Kasumi-1 (cell line): Measurements from ENCODE around the gene NFATC2.

Source experiments
- DNase-seq, 2 experiments: peaks; one replicate each; lab custom pipeline; 2025; lab: John Stamatoyannopoulos, UW

NFATC2 gene

GRCh38 chr20:51542571-51543421, at the start of gene NFATC2:
NFATC2 (minus strand) TSS chr20:51542719; CDS start chr20:51542499, 220 bp downstream.
- DNase-seq = peak in 1 of 2 experiments; percentile 6

DNA sequence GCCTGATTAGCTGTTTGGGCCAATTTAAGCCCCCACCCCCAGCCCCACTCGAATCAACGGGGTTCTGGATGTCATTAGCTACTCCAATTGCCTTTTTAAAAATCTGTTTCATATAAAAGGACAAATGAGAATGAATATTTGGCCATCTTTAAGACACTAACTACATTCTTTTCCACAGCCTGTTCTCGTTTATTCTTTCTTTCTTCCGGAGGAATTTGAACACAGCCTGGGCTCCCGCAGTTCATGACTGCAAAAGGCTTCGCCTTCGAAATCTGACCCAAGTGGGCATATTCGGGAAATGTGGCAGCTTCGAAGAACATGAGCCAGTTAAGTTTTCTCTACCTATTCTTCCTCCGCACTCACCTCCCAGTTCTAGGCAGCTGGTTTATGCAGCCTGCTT, 49.4 kb upstream of the NFATC2 start:
- no peak for DNase-seq

DNA sequence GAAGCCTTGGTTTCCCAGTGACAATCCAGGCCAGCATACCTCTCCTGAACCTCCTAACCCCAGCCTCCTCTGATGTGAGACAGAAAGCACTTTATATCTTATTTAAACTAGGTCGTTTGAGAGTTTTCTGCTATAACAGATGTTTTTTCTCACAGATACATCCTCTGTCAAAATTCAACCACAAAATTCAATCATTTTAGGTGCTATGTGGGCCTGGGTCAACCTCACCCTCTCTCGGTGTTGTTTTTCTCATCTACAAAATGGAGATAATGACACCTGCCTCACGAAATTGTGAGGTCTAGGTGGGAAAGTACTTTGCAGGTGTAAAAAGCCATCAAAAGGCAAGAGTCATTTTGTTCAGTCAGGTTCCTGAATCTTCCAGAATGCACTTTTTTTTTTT, 46.2 kb upstream of the NFATC2 start:
- DNase-seq = no peak

DNA sequence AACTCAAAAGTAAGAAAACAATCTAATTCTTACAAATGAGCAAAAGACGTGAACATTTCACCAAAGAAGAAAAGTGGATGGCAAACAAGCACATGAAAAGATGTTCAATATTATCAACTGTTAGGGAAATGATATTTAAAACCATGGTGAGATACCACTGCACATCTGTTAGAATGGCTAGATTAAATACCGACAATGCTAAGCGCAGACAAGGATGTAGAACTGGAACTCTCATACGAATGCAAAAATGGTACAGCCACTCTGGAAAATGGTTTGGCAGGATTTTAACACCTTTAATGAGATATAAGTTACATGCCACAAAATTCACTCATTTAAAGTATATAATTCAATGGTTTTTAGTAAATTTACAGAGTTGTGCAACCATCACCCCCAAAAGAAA, 44.6 kb upstream of the NFATC2 start:
- no peak for DNase-seq

- no peak for DNase-seq
Observed at GRCh38 chr20:51586005-51586440, 43.5 kb upstream of the NFATC2 start.

- no peak for DNase-seq
Observed at GRCh38 chr20:51585148-51585547, 42.6 kb upstream of the NFATC2 start.

GRCh38 chr20:51584737-51585136, 42.2 kb upstream of the NFATC2 start:
- peak; percentile 11 to 32 for DNase-seq

- no peak for DNase-seq
Observed at GRCh38 chr20:51584116-51584515, 41.6 kb upstream of the NFATC2 start.

- no peak for DNase-seq
Observed at GRCh38 chr20:51583499-51583898, 41.0 kb upstream of the NFATC2 start.

- DNase-seq = no peak
Observed at GRCh38 chr20:51583073-51583472, 40.6 kb upstream of the NFATC2 start.

- no peak for DNase-seq
Observed at GRCh38 chr20:51581571-51581970, 39.1 kb upstream of the NFATC2 start.

- no peak for DNase-seq
Observed at GRCh38 chr20:51579137-51579536, 36.6 kb upstream of the NFATC2 start.

GRCh38 chr20:51578145-51578459, 35.6 kb upstream of the NFATC2 start:
- DNase-seq = no peak

DNA sequence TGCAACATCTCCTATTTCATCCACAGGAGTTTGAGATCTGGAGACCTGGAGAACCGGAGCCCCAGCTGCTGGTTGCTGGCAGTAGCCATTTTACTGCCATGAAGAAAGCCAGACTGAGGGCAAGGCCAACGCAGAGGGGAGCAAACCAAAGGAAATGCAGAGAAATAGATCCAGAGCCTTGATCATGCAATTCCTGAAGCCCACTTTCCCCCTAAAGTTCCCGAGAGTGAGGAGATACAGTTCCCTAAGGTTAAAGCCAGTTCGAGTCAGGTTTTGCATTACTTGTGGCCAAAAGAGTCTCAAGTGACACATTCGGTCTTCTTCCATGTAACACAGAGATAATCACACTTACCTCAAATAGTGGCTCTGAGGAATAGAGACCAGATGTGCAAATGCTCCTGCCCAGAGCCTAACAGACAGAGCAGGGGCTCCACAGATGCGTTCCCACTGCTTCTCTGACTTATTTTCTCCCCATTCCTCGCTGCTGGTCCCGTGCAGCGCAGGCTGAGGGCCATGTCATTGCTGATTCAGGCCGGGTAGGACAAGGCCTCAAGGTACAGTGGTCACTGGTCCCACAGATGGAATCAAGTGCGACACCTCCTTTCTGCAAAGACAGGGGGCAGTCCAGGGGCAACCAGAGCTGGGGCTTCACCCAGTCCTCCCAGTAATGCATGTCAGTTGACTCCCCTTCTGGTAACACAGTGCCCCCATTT, 35.1 kb upstream of the NFATC2 start:
- no peak for DNase-seq

DNA sequence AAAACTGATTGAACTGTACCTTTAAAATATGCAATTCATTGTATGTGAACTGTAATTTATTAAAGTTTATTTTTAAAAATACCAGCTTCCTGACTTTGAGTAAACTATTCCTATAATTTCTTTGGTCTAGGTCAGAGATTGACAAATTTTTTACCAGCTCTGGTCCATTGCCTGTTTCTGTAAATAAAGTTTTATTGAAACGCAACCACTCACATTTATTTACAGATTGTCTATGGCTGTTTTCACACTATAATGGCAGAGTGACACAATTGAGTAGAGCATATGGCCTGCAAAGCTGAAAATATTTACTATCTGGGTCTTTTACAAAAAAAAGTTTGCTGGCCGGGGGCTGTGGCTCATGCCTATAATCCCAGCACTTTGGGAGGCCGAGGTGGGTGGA, 33.0 kb upstream of the NFATC2 start:
- no peak for DNase-seq

DNA sequence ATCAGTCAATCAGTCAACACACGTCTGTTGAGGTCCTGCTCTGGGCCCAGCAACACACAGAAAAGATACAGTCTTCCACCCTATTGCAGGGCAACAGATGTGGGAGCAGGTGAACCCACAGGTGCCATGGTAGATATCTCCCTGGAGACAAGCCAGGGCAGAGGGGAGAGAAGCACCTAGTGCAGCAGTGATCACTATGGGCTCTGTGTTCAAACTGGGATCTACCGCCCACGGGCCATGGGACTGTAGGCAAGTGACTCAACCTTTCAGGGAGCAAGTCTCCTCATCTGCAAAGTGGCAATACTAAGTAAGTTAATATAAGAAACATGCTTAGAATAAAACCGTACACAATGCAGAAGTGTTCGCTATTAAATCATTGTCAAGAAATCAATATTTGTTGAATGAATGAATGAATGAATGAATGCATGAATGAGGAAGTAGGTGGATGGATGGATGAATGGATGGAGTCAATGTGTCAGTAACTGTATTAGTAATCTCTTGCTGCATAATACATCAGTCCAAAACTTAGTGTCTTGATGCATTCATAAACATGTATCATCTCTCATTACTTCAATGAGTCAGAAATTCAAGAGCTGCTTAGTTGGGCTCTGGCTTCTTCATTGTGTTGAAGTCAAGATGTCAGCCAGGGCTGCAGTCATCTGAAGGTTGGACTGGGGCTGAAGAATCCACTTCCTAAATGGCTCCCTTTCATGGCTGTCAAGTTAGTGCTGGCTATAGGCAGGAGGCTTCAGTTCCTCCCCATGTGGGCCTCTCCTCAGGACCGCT, 31.9 kb upstream of the NFATC2 start:
- no peak for DNase-seq

DNA sequence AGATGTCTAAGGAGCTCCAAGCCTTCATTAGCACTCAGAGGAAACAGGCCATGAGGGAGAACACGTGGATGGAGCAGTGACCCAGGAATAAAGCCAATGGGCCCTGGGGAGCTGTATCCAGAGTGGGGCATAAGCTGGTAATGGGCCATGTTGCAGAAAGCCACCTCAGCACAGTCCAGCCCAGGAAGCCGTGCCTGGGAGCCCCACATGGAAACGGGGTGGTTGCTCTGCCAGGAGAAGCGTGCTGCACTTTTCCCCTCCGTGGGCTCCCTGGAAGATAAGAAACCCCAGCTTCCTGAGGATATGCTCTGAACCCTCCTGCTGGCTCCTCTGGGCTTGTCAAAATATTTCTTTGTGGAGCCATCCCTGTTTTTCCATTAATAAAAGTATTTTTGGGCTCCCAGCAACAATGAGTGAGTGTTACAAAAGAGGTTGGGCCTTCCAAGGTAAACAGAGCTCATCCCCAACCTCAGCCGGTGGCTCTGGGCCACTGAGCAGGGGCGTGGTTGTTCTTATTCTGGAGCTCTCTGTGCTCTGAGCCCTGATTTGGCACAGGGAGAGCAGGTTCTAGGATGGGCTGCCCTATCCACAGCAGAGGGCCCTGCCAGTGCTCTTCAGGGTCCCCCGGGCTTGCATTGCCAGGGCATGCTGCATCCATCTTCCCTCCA, 31.2 kb upstream of the NFATC2 start:
- DNase-seq = no peak

GRCh38 chr20:51571460-51571794, 28.9 kb upstream of the NFATC2 start:
- DNase-seq = no peak

DNA sequence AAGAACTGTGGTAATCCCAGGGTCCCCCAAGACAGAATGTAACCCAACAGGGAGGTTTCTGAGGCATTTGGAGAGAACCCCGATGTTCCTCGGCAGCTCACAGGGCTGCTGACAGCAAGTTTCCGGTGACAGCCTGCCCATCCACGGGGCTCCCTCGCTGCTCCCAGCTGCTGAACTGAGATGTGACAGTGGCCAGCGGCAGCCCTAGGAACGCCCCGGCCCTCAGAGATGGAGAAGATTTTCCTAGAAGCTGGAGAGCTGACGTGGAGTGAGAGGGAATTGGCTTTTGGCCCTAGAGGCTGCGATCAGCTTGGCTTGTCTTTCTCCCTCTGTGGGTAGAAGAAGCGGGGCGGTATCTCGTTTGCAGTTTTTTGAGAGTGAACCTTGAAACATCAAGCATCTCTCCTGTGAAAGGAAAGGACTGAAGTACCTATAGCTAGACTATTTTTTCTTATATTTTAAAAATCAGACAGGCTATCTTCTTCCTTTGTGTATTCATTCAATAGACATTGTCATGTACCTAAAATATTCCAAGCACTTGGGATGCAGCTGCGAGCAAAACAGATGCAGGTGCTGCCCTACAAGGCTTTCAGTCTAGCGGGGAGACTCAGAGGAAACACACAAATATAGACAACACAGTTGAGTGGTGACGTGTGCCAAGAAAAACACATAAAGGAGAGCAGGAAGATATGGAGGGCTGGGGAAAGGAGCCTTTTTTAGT, 28.4 kb upstream of the NFATC2 start:
- DNase-seq = no peak

GRCh38 chr20:51569815-51570738, 27.6 kb upstream of the NFATC2 start:
- DNase-seq = no peak
